K562 (cell line): Measurements from ENCODE around the gene POLR1B. TPM values are rescaled to one million over a fixed set of nuclear protein-coding genes. Genes with fewer than 3 reads are reported as not detected.

Experiments used
- ATAC-seq: fragments of 200-7000 bp; cut with Tn5 transposase; 3 replicates; pipeline ENCODE4 v1.9.1; 2020; ENCODE audit warnings: moderate library complexity
- BruUV-seq: library from RNA; stranded (reverse); fragments of 400-500 nt; replicated peaks from 2 replicates; lab custom pipeline; 2021; lab: Mats Ljungman, UMichigan
- CTCF ChIA-PET: fragments of 300-600 bp; formaldehyde crosslinking; extraction: SDS; loops from one replicate; lab custom pipeline; 2021; ENCODE audit warnings: low intra/inter-chr PET ratio; lab: Yijun Ruan, JAX
- POLR2A ChIA-PET: fragments of 300-600, 350-650 bp; sonication (Branson Sonifier 250); formaldehyde crosslinking; extraction: SDS; loops from one replicate; lab custom pipeline; 2021; ENCODE audit warnings: antibody characterized with exemption, inconsistent platforms; lab: Yijun Ruan, JAX
- DNase-seq, 4 experiments: peaks; one replicate each; pipeline versions ENCODE4 v3.0.0 to v3.0.0-alpha.2; 2011 to 2018; ENCODE audit warnings: low spot score in 3 of 4, mixed read lengths in 3 of 4; ENCODE audit errors: extremely low read depth in 1 of 4
- FAIRE-seq: peaks from 2 replicates; lab custom pipeline; 2011; peaks lifted over from hg19 to GRCh38; lab: Jason Lieb, UNC
- H2AFZ ChIP-seq: 2 replicates; pipeline ENCODE4 v1.6.0; 2011; ENCODE audit warnings: low read depth, low read length, control low read depth, inconsistent platforms
- H3K27ac ChIP-seq: fragments of 200-600 bp; 3 replicates; pipeline ENCODE4 v1.8.0; 2011; ENCODE audit warnings: low read depth, mild to moderate bottlenecking, control low read depth, inconsistent platforms, low read length, moderate library complexity, mixed read lengths; ENCODE audit errors: extremely low read depth
- H3K27me3 ChIP-seq, 2 experiments: fragments of 300-600 bp in 1 of 2; 2 replicates in 1 of 2; 3 replicates in 1 of 2; pipeline versions ENCODE4 v1.6.0 to v1.8.0; 2011; ENCODE audit warnings: inconsistent platforms in 2 of 2, low read length in 2 of 2, mild to moderate bottlenecking in 1 of 2, mixed read lengths in 1 of 2, moderate library complexity in 1 of 2; ENCODE audit not compliant: control insufficient read depth in 2 of 2, insufficient read depth in 2 of 2
- H3K36me3 ChIP-seq: fragments of 300-600 bp; 3 replicates; pipeline ENCODE4 v1.8.0; 2011; ENCODE audit warnings: mild to moderate bottlenecking, low read length, inconsistent platforms; ENCODE audit not compliant: control insufficient read depth, insufficient read depth
- H3K4me1 ChIP-seq, 2 experiments: fragments of 200-600 bp in 1 of 2; replicated peaks in 1 of 2; 2 replicates in 1 of 2; 3 replicates in 1 of 2; pipeline versions ENCODE4 v1.5.1 to v1.8.0; 2011; ENCODE audit warnings: inconsistent platforms in 2 of 2, low read length in 2 of 2, mild to moderate bottlenecking in 1 of 2, mixed read lengths in 1 of 2, moderate library complexity in 1 of 2; ENCODE audit not compliant: control insufficient read depth in 2 of 2, insufficient read depth in 2 of 2
- H3K4me2 ChIP-seq: 2 replicates; pipeline ENCODE4 v1.6.1; 2011; ENCODE audit warnings: low read length, control low read depth, inconsistent platforms, mixed read lengths; ENCODE audit not compliant: insufficient read depth
- H3K4me3 ChIP-seq: fragments of 200-600 bp; sonication (generic), shearing (Covaris generic); 2 replicates; pipeline ENCODE4 v1.5.1; 2016; ENCODE audit warnings: control low read depth, inconsistent platforms
- H3K79me2 ChIP-seq: fragments of 200-600 bp; 3 replicates; pipeline ENCODE4 v1.8.0; 2011; ENCODE audit warnings: low read length, inconsistent platforms; ENCODE audit not compliant: control insufficient read depth, insufficient read depth
- H3K9ac ChIP-seq, 2 experiments: 2 replicates each; pipeline versions ENCODE4 v1.6.0 to v1.6.1; 2011; ENCODE audit warnings: low read depth in 2 of 2, low read length in 2 of 2, control low read depth in 1 of 2, inconsistent platforms in 1 of 2, mild to moderate bottlenecking in 1 of 2, mixed read lengths in 1 of 2; ENCODE audit not compliant: insufficient read depth in 1 of 2
- H3K9me1 ChIP-seq: one replicate; pipeline ENCODE4 v1.6.0; 2011; ENCODE audit warnings: inconsistent platforms, mild to moderate bottlenecking, low read length, moderate library complexity; ENCODE audit not compliant: control insufficient read depth, insufficient read depth
- H3K9me3 ChIP-seq: replicated peaks from 2 replicates; pipeline ENCODE4 v1.5.1; 2011; ENCODE audit warnings: low read depth, low read length, inconsistent platforms; ENCODE audit not compliant: control insufficient read depth, insufficient read depth
- H4K20me1 ChIP-seq: replicated peaks from 2 replicates; pipeline ENCODE4 v1.6.1; 2011; ENCODE audit warnings: low read length, inconsistent platforms, mixed read lengths; ENCODE audit not compliant: control insufficient read depth, insufficient read depth
- FOS ChIP-seq: IDR thresholded peaks from 3 replicates; pipeline ENCODE4 v1.6.1; 2011; ENCODE audit not compliant: insufficient read length; ENCODE audit errors: extremely low read depth
- FOXK1 ChIP-seq: sonication (generic); formaldehyde crosslinking; IDR thresholded peaks from 2 replicates; pipeline ENCODE4 v1.8.0; 2022; ENCODE audit warnings: missing genetic modification reagents, mild to moderate bottlenecking, borderline replicate concordance
- ILK ChIP-seq: fragments of 450-650 bp; IDR thresholded peaks from 2 replicates; pipeline ENCODE4 v1.6.1; 2016; ENCODE audit warnings: missing genetic modification characterization, low read depth, mild to moderate bottlenecking, missing compliant biosample characterization, moderate library complexity, borderline replicate concordance
- JUND ChIP-seq, 2 experiments: IDR thresholded peaks; 2 replicates in 1 of 2; 3 replicates in 1 of 2; pipeline ENCODE4 v1.6.1; 2011; ENCODE audit warnings: borderline replicate concordance in 2 of 2, low read depth in 2 of 2, low read length in 2 of 2, improper control_type of control experiment in 1 of 2, missing biosample characterization in 1 of 2, missing genetic modification characterization in 1 of 2, missing genetic modification reagents in 1 of 2
- ZBED1 ChIP-seq: IDR thresholded peaks from 2 replicates; pipeline ENCODE4 v1.6.1; 2014
- ZNF766 ChIP-seq: fragments of 200-800 bp; sonication (Bioruptor generic); conservative IDR thresholded peaks from 2 replicates; pipeline ENCODE4 v1.6.1; 2016; ENCODE audit warnings: missing genetic modification characterization, missing compliant biosample characterization
- WGBS: fragments of 100-300 bp; shearing (Covaris generic); methylation state at CpG from one replicate; pipeline ENCODE4 v1.1.6; 2016; ENCODE audit warnings: low coverage, mixed read lengths; ENCODE audit not compliant: insufficient coverage; ENCODE audit errors: missing lambda C conversion rate; 5-methylcytosine and 5-hydroxymethylcytosine counted together
- in situ Hi-C: fragments of 300-500 bp; cut with MboI; formaldehyde crosslinking; loops from 4 replicates; pipeline ENCODE4 v1.15.0; 2018; ENCODE audit warnings: inconsistent platforms, mixed read lengths
- intact Hi-C: fragments of 100-400 bp; cut with micrococcal nuclease; formaldehyde crosslinking; loops from 2 replicates; pipeline ENCODE4 v1.14.2; 2022
- polyA plus RNA-seq, 8 experiments: library from polyadenylated mRNA; depleted of rRNA in 4 of 8; stranded (reverse) in 5 of 8; unstranded in 3 of 8; fragments of >200 nt; fragmentation: Nextera tagmentation in 2 of 8; fragmentation: Illumina TruSeq in 1 of 8; extraction: Ambion mirVana in 2 of 8; extraction: Trizol in 1 of 8; gene quantifications; 2 replicates each; pipeline versions ENCODE4 v1.2.1 to v1.2.3, GENCODE V29; 2011 to 2014; ENCODE audit warnings: inconsistent platforms in 1 of 8, missing spikeins in 1 of 8
- total RNA-seq, 7 experiments: library from RNA; depleted of rRNA in 6 of 7; stranded (reverse); fragments of >200 nt in 6 of 7; fragmentation: Illumina TruSeq in 2 of 7; extraction: Trizol in 2 of 7; gene quantifications; 2 replicates each; pipeline versions ENCODE4 v1.2.1 to v1.2.3, GENCODE V29; 2011 to 2021; ENCODE audit warnings: low replicate concordance in 1 of 7
- TF ChIP-seq, protein P1 (sequence below): fragments of 200-800 bp; sonication (Bioruptor generic); IDR thresholded peaks from 2 replicates; pipeline ENCODE4 v1.6.1; 2016; ENCODE audit warnings: missing genetic modification characterization, missing compliant biosample characterization
- TF ChIP-seq, protein P2 (sequence below), 2 experiments: fragments of 450-650 bp in 1 of 2; IDR thresholded peaks; 2 replicates each; pipeline ENCODE4 v1.6.1; 2011 to 2017; ENCODE audit warnings: low read depth in 2 of 2, antibody characterized with exemption in 1 of 2, borderline replicate concordance in 1 of 2, low read length in 1 of 2, mild to moderate bottlenecking in 1 of 2, mixed read lengths in 1 of 2; ENCODE audit not compliant: control insufficient read depth in 1 of 2

Gene POLR1B
- total and polyA plus RNA-seq, 9 of the 15 experiments (the other 6 are each of a cell fraction or from before 2014, with no cell fraction given), result 19.8 to 55.1 (median 40.2) TPM

DNA sequence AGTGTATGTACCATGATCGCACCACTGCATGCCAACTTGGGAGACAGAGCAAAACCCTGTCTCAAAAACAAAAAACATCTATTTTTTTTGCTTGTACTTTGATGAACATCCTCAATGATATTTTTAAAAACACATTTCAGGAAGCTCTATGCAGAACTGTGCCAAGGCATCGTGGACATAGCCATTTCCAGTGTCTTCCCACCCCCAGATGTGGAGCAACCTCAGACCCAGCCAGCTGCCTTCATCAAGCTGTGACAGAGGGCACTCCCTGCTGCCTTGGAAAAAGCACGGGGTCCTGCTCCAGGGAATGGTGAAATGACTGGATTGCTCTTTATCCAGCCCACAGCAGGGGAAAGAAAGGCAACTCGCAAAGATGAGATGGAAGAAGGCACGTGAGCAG, 13.7 kb upstream of the POLR1B start:
- no peaks in the 10 kb centered on the region for H3K4me1 ChIP-seq
- no peak overlapping the region for H3K4me2 ChIP-seq
- H3K9ac ChIP-seq, result no peak overlapping the region
- no peaks in the 10 kb centered on the region for H3K9me3 ChIP-seq
- in situ Hi-C loops, result no loop called here
- no peaks in the 10 kb centered on the region for H4K20me1 ChIP-seq
- no peak for TF ChIP-seq ILK (tag)
- TF ChIP-seq ZNF766 (CRISPR knock-in tag), result no peak
- TF ChIP-seq, protein P1, sequence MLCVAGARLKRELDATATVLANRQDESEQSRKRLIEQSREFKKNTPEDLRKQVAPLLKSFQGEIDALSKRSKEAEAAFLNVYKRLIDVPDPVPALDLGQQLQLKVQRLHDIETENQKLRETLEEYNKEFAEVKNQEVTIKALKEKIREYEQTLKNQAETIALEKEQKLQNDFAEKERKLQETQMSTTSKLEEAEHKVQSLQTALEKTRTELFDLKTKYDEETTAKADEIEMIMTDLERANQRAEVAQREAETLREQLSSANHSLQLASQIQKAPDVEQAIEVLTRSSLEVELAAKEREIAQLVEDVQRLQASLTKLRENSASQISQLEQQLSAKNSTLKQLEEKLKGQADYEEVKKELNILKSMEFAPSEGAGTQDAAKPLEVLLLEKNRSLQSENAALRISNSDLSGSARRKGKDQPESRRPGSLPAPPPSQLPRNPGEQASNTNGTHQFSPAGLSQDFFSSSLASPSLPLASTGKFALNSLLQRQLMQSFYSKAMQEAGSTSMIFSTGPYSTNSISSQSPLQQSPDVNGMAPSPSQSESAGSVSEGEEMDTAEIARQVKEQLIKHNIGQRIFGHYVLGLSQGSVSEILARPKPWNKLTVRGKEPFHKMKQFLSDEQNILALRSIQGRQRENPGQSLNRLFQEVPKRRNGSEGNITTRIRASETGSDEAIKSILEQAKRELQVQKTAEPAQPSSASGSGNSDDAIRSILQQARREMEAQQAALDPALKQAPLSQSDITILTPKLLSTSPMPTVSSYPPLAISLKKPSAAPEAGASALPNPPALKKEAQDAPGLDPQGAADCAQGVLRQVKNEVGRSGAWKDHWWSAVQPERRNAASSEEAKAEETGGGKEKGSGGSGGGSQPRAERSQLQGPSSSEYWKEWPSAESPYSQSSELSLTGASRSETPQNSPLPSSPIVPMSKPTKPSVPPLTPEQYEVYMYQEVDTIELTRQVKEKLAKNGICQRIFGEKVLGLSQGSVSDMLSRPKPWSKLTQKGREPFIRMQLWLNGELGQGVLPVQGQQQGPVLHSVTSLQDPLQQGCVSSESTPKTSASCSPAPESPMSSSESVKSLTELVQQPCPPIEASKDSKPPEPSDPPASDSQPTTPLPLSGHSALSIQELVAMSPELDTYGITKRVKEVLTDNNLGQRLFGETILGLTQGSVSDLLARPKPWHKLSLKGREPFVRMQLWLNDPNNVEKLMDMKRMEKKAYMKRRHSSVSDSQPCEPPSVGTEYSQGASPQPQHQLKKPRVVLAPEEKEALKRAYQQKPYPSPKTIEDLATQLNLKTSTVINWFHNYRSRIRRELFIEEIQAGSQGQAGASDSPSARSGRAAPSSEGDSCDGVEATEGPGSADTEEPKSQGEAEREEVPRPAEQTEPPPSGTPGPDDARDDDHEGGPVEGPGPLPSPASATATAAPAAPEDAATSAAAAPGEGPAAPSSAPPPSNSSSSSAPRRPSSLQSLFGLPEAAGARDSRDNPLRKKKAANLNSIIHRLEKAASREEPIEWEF, result no peak
- TF ChIP-seq, protein P2, sequence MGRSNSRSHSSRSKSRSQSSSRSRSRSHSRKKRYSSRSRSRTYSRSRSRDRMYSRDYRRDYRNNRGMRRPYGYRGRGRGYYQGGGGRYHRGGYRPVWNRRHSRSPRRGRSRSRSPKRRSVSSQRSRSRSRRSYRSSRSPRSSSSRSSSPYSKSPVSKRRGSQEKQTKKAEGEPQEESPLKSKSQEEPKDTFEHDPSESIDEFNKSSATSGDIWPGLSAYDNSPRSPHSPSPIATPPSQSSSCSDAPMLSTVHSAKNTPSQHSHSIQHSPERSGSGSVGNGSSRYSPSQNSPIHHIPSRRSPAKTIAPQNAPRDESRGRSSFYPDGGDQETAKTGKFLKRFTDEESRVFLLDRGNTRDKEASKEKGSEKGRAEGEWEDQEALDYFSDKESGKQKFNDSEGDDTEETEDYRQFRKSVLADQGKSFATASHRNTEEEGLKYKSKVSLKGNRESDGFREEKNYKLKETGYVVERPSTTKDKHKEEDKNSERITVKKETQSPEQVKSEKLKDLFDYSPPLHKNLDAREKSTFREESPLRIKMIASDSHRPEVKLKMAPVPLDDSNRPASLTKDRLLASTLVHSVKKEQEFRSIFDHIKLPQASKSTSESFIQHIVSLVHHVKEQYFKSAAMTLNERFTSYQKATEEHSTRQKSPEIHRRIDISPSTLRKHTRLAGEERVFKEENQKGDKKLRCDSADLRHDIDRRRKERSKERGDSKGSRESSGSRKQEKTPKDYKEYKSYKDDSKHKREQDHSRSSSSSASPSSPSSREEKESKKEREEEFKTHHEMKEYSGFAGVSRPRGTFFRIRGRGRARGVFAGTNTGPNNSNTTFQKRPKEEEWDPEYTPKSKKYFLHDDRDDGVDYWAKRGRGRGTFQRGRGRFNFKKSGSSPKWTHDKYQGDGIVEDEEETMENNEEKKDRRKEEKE (IDR thresholded peaks at IDR 0.05; ENCODE audit: borderline replicate concordance in 1 of 2, control insufficient read depth in 1 of 2, low read depth in 2 of 2, low read length in 1 of 2), result no peak
- no peak for TF ChIP-seq FOS
- no peak for TF ChIP-seq ZBED1
- no peak for TF ChIP-seq FOXK1
- no peak for TF ChIP-seq JUND (IDR thresholded peaks at IDR 0.05; ENCODE audit: borderline replicate concordance, low read depth, low read length)
- no peak for TF ChIP-seq JUND (tag; IDR thresholded peaks at IDR 0.05; ENCODE audit: borderline replicate concordance, low read depth, low read length)
- TF ChIP-seq, all 486 proteins: peak for 0
- no peak overlapping the region for H2AFZ ChIP-seq
- ChIA-PET POLR2A (interaction anchor here (0.6 to 1.5 kb wide), 4 partner anchors 9 to 1697 kb away, joined by 3 to 6 read pairs (median 4); no protein-coding TSS in a partner anchor), CTCF (no interaction called here)
- H3K36me3 ChIP-seq, result peaks cover 47% of the 10 kb centered on the region; the same call in 2 of the 3 replicates
- intact Hi-C loops, result no loop called here
- no peaks in the 10 kb centered on the region for H3K27me3 ChIP-seq
- FAIRE-seq, result no peak
- DNase-seq, result no peak
- BruUV-seq, result no TSS peak
- WGBS, result 81% methylated on average over 5 of the region's 5 CpGs
- peaks cover 3% of the 10 kb centered on the region for H3K9me1 ChIP-seq
- no peak overlapping the region for H3K4me3 ChIP-seq
- H3K79me2 ChIP-seq, result no peaks in the 10 kb centered on the region
- no peak overlapping the region for H3K27ac ChIP-seq
- no peak for ATAC-seq
